HepG2 (cell line): Measurements from ENCODE around the gene PTPN14. TPM values are rescaled to one million over a fixed set of nuclear protein-coding genes. Genes with fewer than 3 reads are reported as not detected.

Experiments used
- CHCHD3 ChIP-seq: sonication (generic); formaldehyde crosslinking; IDR thresholded peaks from 2 replicates; pipeline ENCODE4 v1.8.0; 2022; ENCODE audit warnings: mild to moderate bottlenecking, missing genetic modification reagents, moderate library complexity
- CTCF ChIP-seq: sonication (generic); formaldehyde crosslinking; IDR thresholded peaks from 2 replicates; pipeline ENCODE4 v1.5.0; 2020; ENCODE audit warnings: mild to moderate bottlenecking, missing genetic modification reagents, moderate library complexity
- GATAD1 ChIP-seq: IDR thresholded peaks from 2 replicates; pipeline ENCODE4 v1.6.1; 2016; ENCODE audit warnings: missing genetic modification reagents, missing compliant biosample characterization
- MAZ ChIP-seq, 2 experiments: sonication (generic) in 1 of 2; formaldehyde crosslinking in 1 of 2; IDR thresholded peaks; 2 replicates each; pipeline versions ENCODE4 v1.5.0 to v1.6.1; 2012 to 2020; ENCODE audit warnings: low read depth in 2 of 2, mild to moderate bottlenecking in 2 of 2, borderline replicate concordance in 1 of 2, improper control_type of control experiment in 1 of 2, low read length in 1 of 2, missing genetic modification reagents in 1 of 2, moderate library complexity in 1 of 2
- POGZ ChIP-seq: sonication (generic); formaldehyde crosslinking; IDR thresholded peaks from 2 replicates; pipeline ENCODE4 v1.4.0; 2020; ENCODE audit warnings: mild to moderate bottlenecking, missing genetic modification reagents
- STAT6 ChIP-seq: sonication (generic); formaldehyde crosslinking; IDR thresholded peaks from 2 replicates; pipeline ENCODE4 v1.4.0; 2020; ENCODE audit warnings: missing genetic modification reagents, mild to moderate bottlenecking, borderline replicate concordance
- USF2 ChIP-seq, 2 experiments: sonication (generic) in 1 of 2; formaldehyde crosslinking in 1 of 2; IDR thresholded peaks; 2 replicates each; pipeline versions ENCODE4 v1.5.1 to v1.6.1; 2011 to 2020; ENCODE audit warnings: borderline replicate concordance in 1 of 2, low read depth in 1 of 2, low read length in 1 of 2, mild to moderate bottlenecking in 1 of 2, missing genetic modification reagents in 1 of 2, moderate library complexity in 1 of 2
- ZBTB1 ChIP-seq: sonication (generic); formaldehyde crosslinking; IDR thresholded peaks from 2 replicates; pipeline ENCODE4 v1.4.0; 2020; ENCODE audit warnings: missing genetic modification reagents, borderline replicate concordance
- ZBTB33 ChIP-seq: sonication (generic); formaldehyde crosslinking; IDR thresholded peaks from 2 replicates; pipeline ENCODE4 v1.4.0; 2020; ENCODE audit warnings: missing genetic modification reagents
- ZMYM4 ChIP-seq: sonication (generic); formaldehyde crosslinking; IDR thresholded peaks from 2 replicates; pipeline ENCODE4 v1.8.1; 2023; ENCODE audit warnings: mild to moderate bottlenecking, missing genetic modification reagents
- ZNF292 ChIP-seq: sonication (generic); formaldehyde crosslinking; IDR thresholded peaks from 2 replicates; pipeline ENCODE4 v1.8.1; 2022; ENCODE audit warnings: mild to moderate bottlenecking, low read depth, missing genetic modification reagents, borderline replicate concordance
- ZNF446 ChIP-seq: sonication (generic); formaldehyde crosslinking; IDR thresholded peaks from 2 replicates; pipeline ENCODE4 v1.5.0; 2020; ENCODE audit warnings: mild to moderate bottlenecking, missing genetic modification reagents
- polyA plus RNA-seq, 8 experiments: library from polyadenylated mRNA; depleted of rRNA in 3 of 8; stranded (reverse) in 7 of 8; unstranded in 1 of 8; fragments of >200 nt; fragmentation: Illumina TruSeq in 4 of 8; extraction: Trizol in 4 of 8; gene quantifications; 2 replicates each; pipeline versions ENCODE4 v1.2.1 to v1.2.3, GENCODE V29; 2011 to 2016; ENCODE audit warnings: low read depth in 4 of 8, missing spikeins in 1 of 8, mixed read lengths in 1 of 8; ENCODE audit not compliant: insufficient read depth in 1 of 8
- total RNA-seq, 5 experiments: library from RNA; depleted of rRNA; stranded (reverse); fragments of >200 nt; fragmentation: Illumina TruSeq; extraction: Trizol; gene quantifications; 2 replicates each; pipeline ENCODE4 v1.2.3, GENCODE V29; 2016; ENCODE audit warnings: low read depth in 1 of 5

PTPN14 gene
- total and polyA plus RNA-seq, 2 of the 13 experiments (the other 11 are each of a cell fraction or from before 2014, with no cell fraction given): 3.9 to 4.7 TPM

- TF ChIP-seq MAZ (IDR thresholded peaks at IDR 0.05; ENCODE audit: borderline replicate concordance, low read depth, low read length) (no peak), MAZ (CRISPR knock-in tag; IDR thresholded peaks at IDR 0.05; ENCODE audit: low read depth) (no peak), ZNF292 (peak; percentile 82; the same call in 1 of the 2 replicates), POGZ (CRISPR knock-in tag) (no peak; the same call in 1 of the 2 replicates), ZMYM4 (CRISPR knock-in tag) (peak; percentile 76), STAT6 (CRISPR knock-in tag) (no peak), CTCF (CRISPR knock-in tag) (no peak), ZNF446 (CRISPR knock-in tag) (no peak), ZBTB33 (peak; percentile 56; the same call in 1 of the 2 replicates), CHCHD3 (no peak), USF2 (IDR thresholded peaks at IDR 0.05; ENCODE audit: low read depth, low read length) (no peak), USF2 (CRISPR knock-in tag; IDR thresholded peaks at IDR 0.05; ENCODE audit: borderline replicate concordance) (no peak), ZBTB1 (no peak), GATAD1 (CRISPR knock-in tag) (0 out of 2 replicates have a peak, but pooled peaks have one; percentile 40)
These were observed 111.9 kb downstream of the PTPN14 start (continued) for GRCh38 chr1:214439352-214440119.
